SKM-1 treated with dmso at 0.1 percent for 144 hours (cell line): ENCODE measurements around the gene CABP4.

Experiments
- DNase-seq: peaks from one replicate; lab custom pipeline; 2025; ENCODE audit not compliant: unreplicated experiment; lab: John Stamatoyannopoulos, UW

CABP4 gene

GRCh38 chr11:67455054-67455453 is at the start of gene CABP4:
TSS of gene CABP4 (plus strand) at chr11:67455354. CDS start at chr11:67455424, 70 bp downstream.
- no peak for DNase-seq

- DNase-seq, result no peak
These were observed 49.3 kb upstream of the CABP4 start for GRCh38 chr11:67405688-67406339.

- no peak for DNase-seq
These were observed 48.7 kb upstream of the CABP4 start for GRCh38 chr11:67406420-67406968.

- no peak for DNase-seq
These were observed 48.0 kb upstream of the CABP4 start for GRCh38 chr11:67406969-67407687.

- DNase-seq, result no peak
These were observed 47.4 kb upstream of the CABP4 start for GRCh38 chr11:67407688-67408163.

GRCh38 chr11:67408437-67409200 is 46.5 kb upstream of the CABP4 start:
- DNase-seq, result no peak

GRCh38 chr11:67409261-67409666 is 45.9 kb upstream of the CABP4 start:
- DNase-seq, result no peak

GRCh38 chr11:67409781-67410368 is 45.3 kb upstream of the CABP4 start:
- DNase-seq, result no peak

- no peak for DNase-seq
These were observed 44.8 kb upstream of the CABP4 start for GRCh38 chr11:67410369-67410831.

- no peak for DNase-seq
These were observed 44.0 kb upstream of the CABP4 start for GRCh38 chr11:67410984-67411784.

GRCh38 chr11:67411785-67412152 is 43.4 kb upstream of the CABP4 start:
- no peak for DNase-seq

GRCh38 chr11:67412495-67413179 is 42.5 kb upstream of the CABP4 start:
- DNase-seq, result no peak

GRCh38 chr11:67413266-67413849 is 41.8 kb upstream of the CABP4 start:
- DNase-seq, result no peak

- DNase-seq, result no peak
These were observed 39.5 kb upstream of the CABP4 start, which contains the start of gene CARNS1 for GRCh38 chr11:67415501-67416304. TSS of gene CARNS1 (plus strand) at chr11:67415678. CDS start at chr11:67416200, 522 bp downstream.

- DNase-seq, result no peak
These were observed 38.5 kb upstream of the CABP4 start for GRCh38 chr11:67416416-67417335.

GRCh38 chr11:67417425-67417824 is 37.7 kb upstream of the CABP4 start:
- no peak for DNase-seq
